Stimulated activated naive CD8-positive, alpha-beta T cell treated with anti-CD3 and anti-CD28 coated beads, Interleukin-15, Interleukin-2, amounts not matched to agents 100 U/mL and 50 U/mL, for 24 hours (primary cell): ENCODE measurements around the gene LDLRAP1.

ENCODE experiments used
- ATAC-seq: fragments of 150-1000 bp; cut with Tn5 transposase; one replicate; pipeline ENCODE4 v1.10.0; 2021
- DNase-seq: peaks from one replicate; pipeline ENCODE4 v3.0.0; 2021

The LDLRAP1 gene

DNA sequence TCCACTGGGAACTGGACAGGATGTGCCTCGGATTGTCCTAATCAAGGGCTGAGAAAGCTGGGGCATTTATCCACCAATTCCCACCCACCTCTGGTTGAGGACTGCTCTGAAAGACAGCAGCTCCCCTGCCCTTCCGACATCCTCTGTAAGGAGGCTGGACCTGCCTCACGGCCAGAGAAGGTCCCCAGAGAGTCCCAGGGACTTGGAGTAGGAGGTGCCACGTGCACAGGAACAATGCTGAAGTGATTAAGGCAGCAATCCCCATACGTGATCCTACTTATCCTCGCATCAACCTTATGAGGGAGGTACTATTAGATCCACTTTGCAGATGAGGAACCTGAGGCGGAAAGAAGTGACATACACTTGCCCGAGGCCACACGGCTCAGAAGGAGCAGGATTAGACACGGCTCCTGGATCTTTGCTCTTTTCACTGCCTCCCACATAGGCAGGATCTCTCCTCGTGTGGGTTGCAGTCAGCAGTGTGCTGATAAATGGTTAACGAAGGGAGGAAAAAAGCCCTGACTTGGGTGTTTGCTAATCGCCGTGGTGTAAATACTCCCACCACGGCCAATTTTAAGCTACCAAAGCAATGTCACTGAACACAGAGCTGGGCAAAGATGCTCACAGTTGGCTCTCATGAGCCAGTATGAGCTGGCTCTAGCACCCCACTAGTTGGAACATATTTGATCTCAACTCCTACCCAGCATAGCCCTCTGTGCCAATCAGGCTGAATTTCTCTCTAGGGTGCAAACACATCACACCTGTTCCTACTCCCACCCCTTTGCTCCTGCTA, 18.6 kb upstream of the LDLRAP1 start:
- ATAC-seq (no peak), DNase-seq (no peak)

DNA sequence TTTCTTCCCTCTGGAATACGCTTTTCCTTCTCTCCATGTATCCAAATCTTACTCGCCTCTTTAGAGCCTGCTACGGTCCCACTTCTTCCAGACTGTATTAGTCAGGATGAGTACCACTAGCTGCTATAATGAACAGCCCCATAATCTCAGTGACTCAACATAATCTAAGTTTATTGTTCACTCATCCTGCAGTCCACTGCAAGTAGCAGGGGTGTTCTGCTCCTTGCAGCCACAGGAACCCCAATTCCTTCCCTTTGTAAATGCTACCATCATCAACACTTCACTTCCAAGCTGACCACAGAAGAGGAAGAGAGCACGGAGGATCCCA, 18.1 kb upstream of the LDLRAP1 start:
- ATAC-seq (no peak), DNase-seq (no peak)

DNA sequence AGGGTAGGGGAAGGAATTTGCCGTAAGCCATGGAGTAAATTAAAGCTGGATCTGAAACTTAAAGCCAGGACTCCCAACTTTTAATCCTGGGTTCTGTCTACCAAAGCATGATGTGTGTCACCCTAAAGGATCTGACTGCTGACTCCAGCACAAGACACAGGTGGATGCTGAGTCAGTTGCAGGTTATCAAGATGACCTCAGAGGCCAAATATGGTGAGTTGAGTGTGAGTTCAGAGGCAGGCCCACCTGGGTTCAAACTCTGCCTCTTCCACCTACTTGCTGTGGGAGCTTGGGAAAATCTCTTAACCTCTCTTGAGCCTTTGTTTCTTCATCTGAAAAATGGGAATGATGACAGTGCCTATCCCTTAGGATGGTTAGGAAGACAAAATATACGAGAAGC, 16.7 kb upstream of the LDLRAP1 start:
- DNase-seq (no peak), ATAC-seq (no peak)

DNA sequence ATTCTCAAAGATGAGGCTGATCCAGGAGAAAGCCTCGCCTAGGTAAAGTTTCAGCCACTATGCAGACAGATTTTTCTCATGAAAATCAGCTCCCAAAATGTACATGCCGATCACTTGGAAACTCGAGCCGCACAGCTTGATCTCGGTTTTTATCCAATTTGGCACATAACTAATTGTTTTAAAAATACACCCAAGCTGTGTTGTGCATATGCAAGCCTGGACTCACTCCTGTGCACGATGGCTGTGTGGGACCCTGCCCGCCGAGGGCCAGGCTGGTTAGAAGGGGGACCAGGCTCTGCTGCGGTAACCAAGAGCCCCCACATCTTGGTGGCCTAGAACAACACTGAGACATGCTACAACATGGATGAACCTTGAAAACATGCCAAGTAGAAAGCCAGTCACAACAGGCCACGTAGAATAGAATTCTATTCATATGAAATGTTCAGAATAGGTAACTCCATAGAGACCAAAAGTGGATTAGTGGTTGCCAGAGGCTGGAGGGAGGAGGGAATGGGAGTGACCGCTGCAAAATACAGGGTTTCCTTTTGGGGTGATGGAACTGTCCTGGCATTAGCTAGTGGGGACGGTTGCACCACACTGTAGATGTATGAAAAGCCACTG, 16.1 kb upstream of the LDLRAP1 start:
- ATAC-seq (no peak), DNase-seq (no peak)

DNA sequence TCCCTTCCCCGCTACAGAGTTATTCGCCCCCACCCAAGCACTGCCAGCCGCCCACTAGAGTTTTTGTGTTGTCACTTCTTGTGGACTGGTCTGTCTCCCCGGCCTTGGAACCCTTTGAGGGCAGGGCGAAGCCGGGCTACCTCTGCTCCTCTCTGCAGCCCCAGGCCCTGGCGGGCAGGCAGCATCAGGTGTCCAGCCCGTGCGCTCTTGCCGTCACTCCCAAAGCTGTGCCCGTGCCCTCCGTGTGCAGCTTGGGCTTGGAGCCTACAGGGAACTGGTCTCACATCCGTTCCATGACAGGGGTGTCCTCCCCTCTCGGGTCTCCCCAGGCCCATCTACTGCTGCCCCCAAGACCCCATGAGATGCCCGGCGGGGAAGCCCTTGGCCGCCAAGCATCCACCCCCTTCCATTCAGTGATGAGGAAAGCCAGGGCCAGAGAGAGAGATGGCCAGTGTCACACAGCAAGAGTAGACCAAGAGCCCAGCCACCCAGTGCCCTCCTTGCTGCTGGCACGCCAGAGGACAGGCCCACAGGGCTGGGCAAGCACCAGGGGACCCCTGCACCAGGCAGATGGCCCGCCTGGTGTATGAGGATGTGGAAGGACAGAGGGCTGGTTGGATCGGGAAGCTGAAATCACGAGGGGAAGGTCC, 15.3 kb upstream of the LDLRAP1 start:
- ATAC-seq (no peak), DNase-seq (no peak)

DNA sequence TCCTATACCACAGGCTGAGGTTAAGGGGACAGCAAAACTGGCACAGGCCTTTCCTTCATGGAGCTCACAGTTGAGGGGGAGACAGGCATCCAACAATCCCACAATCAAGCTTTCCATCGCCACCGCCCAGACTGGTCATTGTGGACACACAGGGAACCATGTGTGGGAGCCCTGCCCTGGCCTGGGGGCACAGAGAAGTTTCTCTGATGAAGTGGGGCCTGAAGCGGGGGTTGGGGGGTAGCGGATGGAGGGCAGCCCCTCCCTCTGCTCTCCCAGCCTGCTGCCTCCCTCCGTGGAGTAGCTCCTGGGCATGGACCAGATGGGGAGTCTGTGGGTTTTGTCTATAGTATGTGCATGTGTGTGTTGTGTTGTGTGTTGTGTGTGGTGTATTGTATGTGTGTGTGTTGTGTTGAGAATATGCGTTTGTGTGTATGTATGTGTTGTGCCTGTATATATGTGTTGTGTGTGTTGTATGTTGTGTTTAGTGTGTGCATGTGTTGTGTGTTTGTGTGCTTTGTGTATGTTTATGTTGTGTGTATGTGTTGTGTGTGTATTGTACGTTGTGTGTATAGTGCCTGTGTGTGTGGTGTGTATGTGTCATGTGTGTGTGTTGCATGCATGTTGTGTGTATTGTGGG, 14.4 kb upstream of the LDLRAP1 start:
- ATAC-seq (no peak), DNase-seq (no peak)

DNA sequence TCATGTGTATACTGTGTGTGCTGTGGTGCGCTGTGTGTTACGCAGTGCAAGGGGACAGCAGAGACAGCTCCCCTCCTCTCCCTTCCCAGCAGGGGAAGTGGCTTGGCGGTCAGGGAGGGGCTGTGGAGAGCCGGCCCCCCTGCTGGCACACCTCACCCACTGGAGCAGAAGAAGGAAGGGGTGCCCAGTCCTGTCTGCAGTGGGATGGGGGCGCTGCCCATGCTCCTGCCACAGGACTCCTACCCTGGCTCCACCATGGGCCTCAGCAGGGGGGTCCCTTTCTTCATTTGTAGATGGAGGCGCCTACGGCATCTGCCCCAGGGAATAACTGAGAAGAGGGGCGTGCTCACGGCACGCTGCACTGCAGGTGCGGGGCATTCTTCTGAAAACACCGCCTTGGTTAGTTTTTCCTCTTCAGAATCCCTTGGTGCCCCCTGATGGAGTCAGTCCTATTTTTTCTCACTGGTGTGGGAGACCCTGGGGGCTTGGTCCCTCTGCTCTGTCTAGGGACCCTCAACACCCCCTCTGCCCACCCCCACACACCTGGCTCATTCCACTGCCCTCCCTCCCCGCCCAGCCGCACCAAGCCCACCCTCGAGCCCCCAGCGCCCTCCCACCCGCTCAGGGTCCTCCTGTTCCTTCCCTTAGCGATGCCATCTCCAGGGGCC, 13.8 kb upstream of the LDLRAP1 start:
- no peak for ATAC-seq
- no peak for DNase-seq

DNA sequence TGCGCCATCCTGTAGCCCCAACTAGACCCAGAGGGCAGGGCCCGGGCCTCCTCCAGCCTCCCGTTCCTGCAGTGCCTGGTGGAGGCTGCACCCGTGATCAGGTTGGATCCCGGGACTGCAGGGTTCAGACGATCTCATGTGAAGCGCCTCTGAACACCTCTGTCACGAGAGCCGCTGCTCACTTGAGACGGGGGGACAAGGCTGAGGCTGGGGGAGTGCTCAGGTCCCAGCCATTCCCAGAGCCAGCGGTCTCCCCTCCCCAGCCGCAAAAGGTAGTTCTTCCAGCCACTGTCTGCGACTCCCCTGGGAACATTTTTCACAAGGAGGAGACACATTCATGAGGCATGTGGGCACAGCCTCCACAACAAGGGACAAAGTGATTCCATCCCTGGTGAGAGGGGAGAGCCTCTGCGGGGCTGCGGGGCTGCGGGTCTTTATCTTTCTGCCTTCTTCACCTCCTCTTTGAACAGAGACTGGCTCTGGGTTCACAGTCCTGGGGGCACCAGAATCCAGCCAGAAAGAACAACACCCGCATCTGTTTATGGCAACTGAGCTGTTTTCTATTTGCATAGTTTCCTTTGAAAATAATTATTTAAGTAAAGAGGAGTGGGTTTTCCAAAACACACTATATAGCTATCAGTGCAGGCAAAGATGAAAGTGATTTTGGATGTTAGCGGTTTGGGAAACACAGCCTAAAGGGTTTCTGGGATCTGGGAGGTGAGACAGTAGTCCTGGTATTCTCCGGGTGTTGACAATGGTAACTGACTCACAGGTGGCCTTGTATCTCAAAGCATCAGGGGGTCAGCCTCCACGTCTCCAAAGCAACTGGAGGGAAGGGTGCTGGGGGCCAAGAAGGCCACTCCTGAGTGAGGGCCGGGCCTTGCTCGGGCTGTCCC, 13.0 kb upstream of the LDLRAP1 start:
- no peak for ATAC-seq
- no peak for DNase-seq

DNA sequence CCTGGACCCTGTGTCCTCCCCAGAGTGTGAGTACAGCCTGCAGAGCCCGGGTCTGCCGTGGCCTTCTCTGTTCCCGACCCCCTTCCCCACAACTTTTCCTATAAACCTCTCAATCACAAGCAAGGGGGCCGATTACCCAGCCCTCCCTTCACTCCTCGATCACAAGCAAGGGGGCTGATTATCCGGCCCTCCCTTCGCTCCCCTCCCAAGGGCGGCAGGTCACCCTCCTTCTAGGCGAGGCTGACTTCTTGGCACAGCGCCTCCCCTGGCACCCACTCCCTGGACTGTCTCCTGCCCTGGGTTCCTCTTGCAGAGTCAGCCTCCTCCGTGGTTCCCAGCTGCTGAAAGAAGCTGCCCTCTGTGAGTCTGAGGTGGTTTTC, 12.3 kb upstream of the LDLRAP1 start:
- ATAC-seq (no peak), DNase-seq (no peak)

DNA sequence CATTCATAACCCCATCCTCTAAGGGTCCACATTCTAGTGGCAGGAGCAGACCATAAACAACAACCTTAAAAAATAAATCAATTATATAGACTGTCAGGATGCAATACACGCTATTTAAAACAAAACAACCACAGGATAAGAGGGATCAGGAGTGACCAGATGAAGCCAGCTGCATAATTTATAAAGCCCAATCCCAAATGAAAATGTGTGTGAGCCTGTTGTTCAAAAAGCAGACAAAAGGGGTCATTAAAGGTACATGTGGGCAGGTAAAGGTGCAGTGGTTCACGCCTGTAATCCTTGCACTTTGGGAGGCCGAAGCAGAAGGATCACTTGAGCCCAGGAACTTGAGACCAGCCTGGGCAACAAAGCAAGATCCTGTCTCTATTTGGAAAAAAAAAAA, 10.4 kb upstream of the LDLRAP1 start:
- no peak for ATAC-seq

DNA sequence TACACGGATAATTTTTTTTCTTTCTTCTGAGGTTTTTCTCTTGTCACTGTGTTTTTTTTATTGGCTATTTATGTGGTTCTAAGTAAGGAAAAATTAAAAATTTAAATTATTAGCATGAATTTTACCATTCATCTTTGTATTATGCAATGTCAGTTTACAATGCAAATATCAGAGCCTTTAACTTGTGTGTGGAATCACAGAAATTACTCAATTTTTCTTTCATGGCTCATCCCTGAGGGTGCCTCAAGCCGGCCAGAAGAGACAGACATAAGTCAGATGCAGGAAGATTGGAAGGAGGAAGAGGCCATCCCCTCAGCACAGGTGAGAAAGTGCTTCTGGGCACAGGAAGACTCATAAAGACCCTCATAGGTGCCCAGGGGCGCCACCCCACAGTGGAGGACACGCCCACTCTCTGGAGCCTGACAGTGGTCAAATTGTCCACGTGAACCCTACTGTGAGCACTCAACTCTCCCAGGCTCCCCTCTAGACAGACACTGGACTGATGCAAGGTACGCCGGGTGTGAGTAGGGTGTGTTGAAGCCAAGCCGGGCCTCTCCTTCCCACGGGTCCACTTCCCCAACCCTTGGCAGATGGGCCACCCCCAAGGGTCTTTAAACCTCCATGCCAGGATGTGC, 9.5 kb upstream of the LDLRAP1 start:
- ATAC-seq (no peak), DNase-seq (no peak)

More for the DNA sequence above, 10.4 kb upstream of the LDLRAP1 start:
- DNase-seq: no peak

DNA sequence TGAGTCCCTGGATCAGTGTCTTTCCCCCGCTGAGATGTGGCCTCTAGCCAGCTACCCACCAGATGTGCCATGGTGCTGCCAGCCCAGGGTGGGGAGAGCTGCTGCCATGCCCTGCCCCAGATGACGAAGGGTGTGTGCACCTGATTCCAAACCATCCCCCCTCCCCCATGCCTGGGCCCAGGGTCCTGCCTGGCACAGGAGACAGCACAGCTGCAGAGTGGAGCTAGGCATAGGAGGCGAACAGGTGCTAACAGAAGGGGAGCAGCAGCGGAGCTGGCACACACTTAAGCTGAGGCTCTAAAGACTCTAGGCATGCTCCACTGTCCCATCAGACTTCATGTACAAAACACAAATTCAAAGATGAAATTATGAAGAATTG, 9.0 kb upstream of the LDLRAP1 start:
- ATAC-seq: no peak
- no peak for DNase-seq

DNA sequence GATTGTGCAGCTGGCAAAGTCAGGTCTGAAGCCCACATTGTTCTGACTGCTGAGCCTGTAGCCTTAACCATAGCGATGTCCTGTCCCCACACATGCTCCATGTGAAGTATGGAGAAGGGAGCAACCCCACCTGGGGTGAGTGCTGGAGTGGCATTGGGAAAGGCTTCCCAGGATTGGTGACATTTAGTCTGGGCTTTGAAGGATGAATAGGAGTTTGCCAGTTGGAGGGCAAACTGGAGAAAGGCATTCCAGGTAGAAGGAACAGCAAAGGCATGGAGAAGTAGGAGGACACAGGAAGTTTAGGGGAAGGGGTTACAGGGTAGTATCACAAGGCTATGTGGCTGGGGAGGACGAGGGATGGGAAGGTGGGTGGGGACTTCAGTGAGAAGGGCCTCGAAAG, 7.3 kb upstream of the LDLRAP1 start:
- no peak for ATAC-seq
- no peak for DNase-seq

DNA sequence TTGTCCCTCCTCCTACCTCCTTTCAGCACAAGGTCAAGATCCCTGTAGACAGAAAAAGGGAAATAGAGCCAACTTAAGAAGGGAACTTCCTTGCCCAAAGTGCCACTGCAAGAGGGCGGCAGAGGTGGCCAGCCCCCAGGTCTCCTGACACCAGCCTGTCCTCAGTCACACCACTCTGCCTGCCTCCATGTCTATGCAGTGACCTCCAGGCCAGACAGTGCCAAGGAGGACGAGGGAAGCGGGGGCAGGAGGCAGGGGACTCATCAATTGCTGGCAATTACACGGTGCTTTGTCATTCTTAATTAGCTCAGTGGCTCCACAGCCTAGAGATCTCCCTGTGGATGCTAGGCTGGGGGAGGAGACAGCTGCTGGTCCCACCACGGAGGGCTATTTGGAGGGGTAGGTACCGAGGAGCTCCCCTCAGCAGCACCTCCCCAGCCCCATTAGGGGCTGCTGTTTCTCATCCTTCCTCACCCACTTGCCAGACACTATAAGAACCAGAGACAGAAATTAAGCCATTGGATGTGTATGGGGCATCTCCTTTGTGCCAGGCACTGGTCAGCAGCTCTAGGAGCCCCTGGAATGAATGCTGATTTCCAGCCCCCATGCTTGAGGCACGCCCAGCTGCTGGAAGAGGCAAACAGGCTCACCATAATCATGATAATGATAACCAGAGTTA, 6.1 kb upstream of the LDLRAP1 start:
- no peak for DNase-seq
- ATAC-seq: no peak

DNA sequence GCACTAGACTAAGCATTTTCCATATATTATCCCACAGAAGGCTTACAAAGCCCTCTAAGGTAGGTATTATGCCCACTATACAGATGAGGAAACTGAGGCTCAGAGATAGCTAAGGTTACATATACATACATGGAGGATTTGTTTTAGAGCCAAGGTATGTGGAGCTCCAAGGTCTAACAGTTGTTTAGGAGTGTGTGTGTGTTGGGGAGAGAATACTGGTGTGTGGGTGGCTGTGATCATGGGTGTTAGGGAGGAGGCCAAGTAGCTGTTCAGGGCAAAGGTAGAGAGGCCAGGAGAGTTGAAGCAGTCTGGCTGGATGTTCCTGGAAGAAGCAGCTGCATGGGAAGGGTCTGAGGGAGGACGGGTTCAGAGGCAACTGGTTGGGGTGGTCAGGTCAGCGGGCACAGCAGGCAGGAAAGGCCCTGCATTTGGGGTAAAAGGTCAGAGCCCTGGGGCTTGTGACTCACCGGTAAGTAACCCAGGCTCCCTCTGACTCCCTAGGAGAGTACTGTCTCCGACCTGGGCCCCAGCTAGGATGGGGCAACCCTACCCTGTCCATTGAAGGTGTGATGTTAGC, 5.1 kb upstream of the LDLRAP1 start:
- no peak for DNase-seq

DNA sequence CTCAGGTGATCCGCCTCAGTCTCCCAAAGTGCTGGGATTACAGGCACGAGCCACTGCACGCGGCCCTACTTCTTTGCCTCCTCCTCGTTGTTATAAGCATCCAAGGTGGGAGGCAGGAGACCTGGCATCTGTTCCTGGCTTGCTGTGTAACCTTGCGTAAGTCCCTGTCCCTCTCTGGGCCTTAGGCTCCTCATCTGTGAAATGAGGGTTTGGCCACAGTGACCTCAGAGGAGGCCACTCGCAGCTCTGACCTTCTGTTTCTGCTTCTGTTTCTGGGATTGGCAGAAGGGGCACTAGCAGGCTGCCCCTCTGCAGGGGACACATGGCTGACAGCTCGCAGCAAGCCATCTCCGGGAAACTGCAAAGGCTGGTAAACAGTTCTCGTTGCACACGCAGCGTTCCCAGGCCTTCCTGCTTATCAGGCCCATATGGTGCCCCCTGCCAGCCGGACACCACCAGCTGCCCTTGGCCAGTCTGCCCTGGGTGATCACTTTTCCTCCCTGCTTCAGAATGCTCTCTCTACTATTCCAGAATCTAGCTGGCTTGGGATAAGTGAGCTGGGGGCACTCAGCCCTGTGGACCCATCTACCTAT, 2.6 kb upstream of the LDLRAP1 start:
- DNase-seq: no peak
- no peak for ATAC-seq

More for the DNA sequence above, 5.1 kb upstream of the LDLRAP1 start:
- peak; percentile 30 for ATAC-seq

DNA sequence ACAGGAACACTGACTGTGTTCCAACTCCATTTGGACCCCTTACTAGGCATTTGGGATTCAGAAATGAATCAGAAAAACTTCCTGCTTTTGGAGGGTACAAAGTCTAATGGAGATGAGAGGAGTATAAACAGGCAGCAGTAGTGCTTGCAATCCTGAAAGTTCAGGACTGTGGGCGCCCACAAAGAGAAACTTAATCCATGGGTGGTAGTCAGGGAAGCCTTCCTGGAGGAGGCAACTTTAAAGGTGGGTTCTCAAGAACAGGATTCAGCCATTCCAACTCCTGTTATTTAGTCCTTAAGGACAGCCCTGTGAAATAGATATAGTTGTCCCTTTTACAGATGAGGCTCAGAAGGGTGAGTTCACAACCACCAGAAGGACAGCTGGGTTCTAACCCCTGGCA, 2.0 kb upstream of the LDLRAP1 start:
- DNase-seq: no peak

DNA sequence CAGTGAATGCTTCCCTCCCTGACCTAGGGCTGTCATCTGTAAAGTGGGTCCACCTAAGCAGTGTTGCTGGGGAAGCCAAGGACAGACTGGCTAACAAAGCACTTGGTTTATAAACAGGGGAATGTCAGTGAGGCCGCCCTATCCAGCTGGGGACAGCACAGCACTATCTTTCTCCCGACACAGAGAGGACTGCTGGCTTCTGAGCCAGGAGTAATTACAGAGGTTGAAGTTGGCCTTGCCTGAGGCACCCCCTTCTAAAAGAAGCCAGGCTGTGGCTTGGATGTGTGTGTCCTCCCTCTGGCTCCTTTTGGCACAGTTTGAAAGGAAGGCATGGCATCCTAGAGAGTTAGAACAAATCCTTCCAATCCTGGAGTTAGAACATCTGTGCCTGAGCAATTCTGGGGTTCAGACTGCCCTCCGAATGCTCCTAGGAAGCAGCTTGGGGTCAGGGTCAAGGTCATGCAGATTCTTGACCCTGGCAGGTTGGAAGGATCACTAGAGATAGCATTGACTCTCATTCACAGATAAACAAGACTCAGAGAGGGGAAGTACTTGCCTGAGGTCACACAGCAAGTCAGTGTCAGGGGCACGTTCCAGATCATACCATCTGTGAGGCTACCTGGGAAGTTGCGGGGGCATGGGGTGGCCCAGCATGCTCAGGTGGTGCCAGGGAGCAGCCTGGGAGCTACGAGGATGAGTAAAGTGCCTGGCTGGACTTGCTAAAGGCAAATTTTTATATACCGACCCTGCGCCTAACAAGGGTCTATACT, 1.3 kb upstream of the LDLRAP1 start:
- ATAC-seq (no peak), DNase-seq (no peak)

More for the DNA sequence above, 2.0 kb upstream of the LDLRAP1 start:
- ATAC-seq: no peak

DNA sequence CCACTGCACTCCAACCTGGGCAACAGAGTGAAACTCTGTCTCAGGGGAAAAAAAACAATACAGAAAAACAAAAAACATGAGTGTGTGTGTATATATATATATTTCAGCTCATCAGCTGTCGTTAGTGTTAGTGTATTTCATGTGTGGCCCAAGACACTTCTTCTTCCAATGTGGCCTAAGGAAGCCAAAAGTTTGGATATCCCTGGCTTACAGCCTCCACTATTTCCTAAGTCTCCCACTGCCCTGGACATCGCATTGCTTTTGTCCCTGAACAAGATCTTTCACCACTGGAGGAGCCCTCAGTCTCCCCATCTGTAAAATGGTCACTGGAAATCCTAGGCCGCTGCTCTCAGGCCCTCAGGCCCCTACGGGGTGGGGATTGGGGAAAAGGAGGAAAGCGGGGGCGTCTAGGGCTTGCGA, 391 bp upstream of the LDLRAP1 start:
- ATAC-seq (no peak), DNase-seq (no peak)
